ENCODE data around the gene POLRMT.

POLRMT gene

DNA sequence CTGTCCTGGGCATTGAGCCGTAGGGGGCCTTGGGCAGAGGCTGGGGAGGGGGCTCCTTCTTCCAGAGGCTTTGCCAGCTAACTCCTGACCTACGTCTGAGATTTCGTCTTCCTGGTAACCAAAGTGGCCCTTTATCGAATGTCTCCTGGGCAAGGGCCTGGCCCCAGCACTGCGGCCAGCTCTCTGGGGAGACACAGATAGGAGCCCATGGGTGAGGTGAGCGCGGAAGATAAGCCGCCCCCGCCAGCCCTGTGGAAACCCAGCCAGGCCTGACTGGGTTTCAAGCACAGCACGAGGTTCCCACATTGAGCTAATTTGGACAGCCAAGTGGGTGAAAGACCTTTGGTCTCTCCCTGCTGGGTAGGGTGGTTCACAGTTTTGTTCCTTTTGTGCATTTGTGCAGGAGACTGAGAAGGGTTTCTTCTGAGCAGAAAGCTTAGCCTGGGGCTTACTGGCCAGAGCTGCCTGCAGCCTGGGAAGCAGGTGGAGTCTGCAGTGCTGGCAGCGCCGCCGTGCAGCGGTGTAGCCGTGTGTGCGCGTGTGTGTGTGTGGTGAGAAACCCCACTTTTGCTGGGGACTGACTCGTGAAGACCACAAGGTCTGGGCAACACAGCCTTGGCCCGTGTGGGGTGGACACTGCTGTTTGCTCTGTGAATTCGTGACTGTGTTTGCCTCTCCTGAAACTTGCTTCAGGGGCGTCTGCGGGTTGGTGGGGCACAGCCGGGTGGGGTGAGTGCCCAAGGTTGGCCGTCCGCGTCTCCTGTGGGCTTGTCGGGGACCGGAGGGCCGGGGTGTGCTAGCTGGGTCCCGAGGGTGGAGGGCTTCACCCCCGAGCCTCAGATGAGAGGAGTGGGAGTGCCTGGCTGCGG lies 58.4 kb downstream of the POLRMT start:
- no peak for TF ChIP-seq POLR2AphosphoS5 (IDR thresholded peaks at IDR 0.05; ENCODE audit: low read depth, low read length)
- 0 out of 2 replicates have a peak, but pooled peaks have one; percentile 7 for TF ChIP-seq SIN3A (IDR thresholded peaks at IDR 0.05; ENCODE audit: borderline replicate concordance, insufficient read depth, low read length)

DNA sequence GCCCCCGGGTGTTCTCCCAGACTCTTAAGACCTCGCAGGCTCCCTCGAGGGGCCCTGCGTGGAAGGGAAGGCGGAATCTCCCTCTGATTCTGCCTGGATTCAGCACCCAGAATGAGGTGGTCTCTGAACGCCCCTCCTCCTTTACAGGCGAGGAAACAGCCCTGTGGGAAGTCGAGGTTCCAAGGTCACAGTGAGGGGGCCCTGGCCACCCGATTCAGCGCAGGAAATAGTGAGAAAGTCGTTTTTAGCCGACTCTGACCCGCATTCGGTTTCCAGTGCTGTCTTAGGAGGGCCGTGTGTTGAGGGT lies 59.9 kb downstream of the POLRMT start:
- TF ChIP-seq SIN3A (IDR thresholded peaks at IDR 0.05; ENCODE audit: borderline replicate concordance, insufficient read depth, low read length): no peak
- no peak for TF ChIP-seq POLR2AphosphoS5 (IDR thresholded peaks at IDR 0.05; ENCODE audit: low read depth, low read length)
- TF ChIP-seq TAF1 (IDR thresholded peaks at IDR 0.05; ENCODE audit: borderline replicate concordance, insufficient read depth, low read length): no peak
- no peak for TF ChIP-seq REST (IDR thresholded peaks at IDR 0.05; ENCODE audit: insufficient read depth in 1 of 2, low read depth in 2 of 2, low read length in 2 of 2)
- no peak for TF ChIP-seq FOXP2 (optimal IDR thresholded peaks at IDR 0.05; ENCODE audit: borderline replicate concordance, extremely low read depth, extremely low read length, insufficient read depth)

DNA sequence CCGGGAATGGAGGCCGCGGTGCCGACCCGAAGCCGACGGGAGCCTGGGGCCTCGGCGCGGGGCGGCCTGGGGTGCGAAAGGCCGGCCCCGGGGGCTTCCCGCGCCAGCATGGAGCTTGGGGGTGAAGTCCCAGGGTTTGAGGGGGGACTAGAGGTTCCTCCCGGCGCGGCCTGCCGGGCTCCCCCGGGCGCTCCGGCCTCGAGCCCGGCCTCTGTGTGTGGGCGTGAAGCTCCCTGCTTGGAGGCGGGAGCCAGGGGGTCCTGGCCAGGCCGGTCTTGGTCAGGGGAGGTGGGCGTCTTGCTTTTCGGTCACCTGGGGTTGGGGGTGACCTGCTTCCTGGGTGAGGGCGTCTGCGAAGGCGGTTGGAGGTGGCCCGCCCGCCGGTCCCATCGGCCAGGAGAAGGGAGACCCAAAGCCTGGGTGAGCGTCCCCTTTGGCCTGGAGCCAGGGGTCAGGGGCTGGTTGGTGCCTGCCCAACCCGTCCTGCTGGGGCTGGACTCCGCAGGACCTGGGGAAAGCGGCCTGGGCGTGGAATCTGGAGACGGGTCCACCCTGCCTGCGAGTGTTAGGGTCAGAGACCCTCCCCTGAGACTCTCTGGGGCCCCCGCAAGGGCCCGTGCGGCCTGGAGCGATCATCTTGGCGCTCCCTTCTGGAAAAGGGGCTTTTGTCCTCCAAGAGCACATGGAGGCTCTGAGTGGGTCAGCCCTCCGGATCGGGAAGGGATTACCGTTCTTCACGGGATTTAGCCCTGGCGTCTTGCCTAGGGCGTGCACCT lies 60.4 kb downstream of the POLRMT start:
- no peak; the same call in 1 of the 2 replicates for TF ChIP-seq TAF1 (IDR thresholded peaks at IDR 0.05; ENCODE audit: borderline replicate concordance, insufficient read depth, low read length)
- TF ChIP-seq POLR2AphosphoS5 (IDR thresholded peaks at IDR 0.05; ENCODE audit: low read depth, low read length): no peak; the same call in 1 of the 2 replicates
- no peak for TF ChIP-seq FOXP2 (optimal IDR thresholded peaks at IDR 0.05; ENCODE audit: borderline replicate concordance, extremely low read depth, extremely low read length, insufficient read depth)
- TF ChIP-seq SIN3A (IDR thresholded peaks at IDR 0.05; ENCODE audit: borderline replicate concordance, insufficient read depth, low read length): no peak
- TF ChIP-seq REST (IDR thresholded peaks at IDR 0.05; ENCODE audit: insufficient read depth in 1 of 2, low read depth in 2 of 2, low read length in 2 of 2): no peak

GRCh38 chr19:572140-572742 lies 61.1 kb downstream of the POLRMT start, which contains the start of gene BSG:
Gene BSG, plus strand, starts transcription at chr19:572596. Its CDS starts 39 bp downstream, at chr19:572635.
- 0 out of 2 replicates have a peak, but pooled peaks have one; percentile 68 for TF ChIP-seq SIN3A (IDR thresholded peaks at IDR 0.05; ENCODE audit: borderline replicate concordance, insufficient read depth, low read length)
- peak; percentile 98 for TF ChIP-seq POLR2AphosphoS5 (IDR thresholded peaks at IDR 0.05; ENCODE audit: low read depth, low read length)
- peak; percentile 93 for TF ChIP-seq TAF1 (IDR thresholded peaks at IDR 0.05; ENCODE audit: borderline replicate concordance, insufficient read depth, low read length)
- TF ChIP-seq FOXP2 (optimal IDR thresholded peaks at IDR 0.05; ENCODE audit: borderline replicate concordance, extremely low read depth, extremely low read length, insufficient read depth): peak; percentile 83
- peak in 1 of 2 experiments; percentile 45; a peak in 1 of 4 replicates for TF ChIP-seq REST (IDR thresholded peaks at IDR 0.05; ENCODE audit: insufficient read depth in 1 of 2, low read depth in 2 of 2, low read length in 2 of 2)

- TF ChIP-seq REST (IDR thresholded peaks at IDR 0.05; ENCODE audit: insufficient read depth in 1 of 2, low read depth in 2 of 2, low read length in 2 of 2) (no peak), POLR2AphosphoS5 (IDR thresholded peaks at IDR 0.05; ENCODE audit: low read depth, low read length) (no peak), FOXP2 (optimal IDR thresholded peaks at IDR 0.05; ENCODE audit: borderline replicate concordance, extremely low read depth, extremely low read length, insufficient read depth) (no peak), TAF1 (IDR thresholded peaks at IDR 0.05; ENCODE audit: borderline replicate concordance, insufficient read depth, low read length) (no peak), SIN3A (IDR thresholded peaks at IDR 0.05; ENCODE audit: borderline replicate concordance, insufficient read depth, low read length) (no peak)
These were observed 61.8 kb downstream of the POLRMT start for GRCh38 chr19:571566-571974.
